CD8-positive, alpha-beta memory T cell (primary cell): Measurements from ENCODE around the gene CALML4. TPM values are rescaled to one million over a fixed set of nuclear protein-coding genes. Genes with fewer than 3 reads are reported as not detected.
A peak's percentile ranks its signal among the peaks of the same experiment; 100 is the strongest.

Experiments
- CTCF ChIA-PET: fragments of 350-600 bp; sonication (Branson Sonifier 250); formaldehyde crosslinking; loops from one replicate; lab custom pipeline; 2021; ENCODE audit warnings: antibody characterized with exemption; lab: Charles Lee
- POLR2A ChIA-PET: fragments of 350-600 bp; sonication (Branson Sonifier 250); formaldehyde crosslinking; loops from one replicate; lab custom pipeline; 2021; ENCODE audit warnings: antibody characterized with exemption; lab: Charles Lee
- DNase-seq, 5 donors: peaks; one replicate each; pipeline versions ENCODE4 v3.0.0 to v3.0.0-alpha.2; 2020 to 2022; ENCODE audit warnings: mixed read lengths in 1 of 5
- H3K27ac ChIP-seq: one replicate; pipeline ENCODE4 v1.7.0; 2013; ENCODE audit warnings: low read depth, mild to moderate bottlenecking, low read length, moderate library complexity
- H3K27me3 ChIP-seq: 2 replicates; pipeline ENCODE4 v1.7.0; 2013; ENCODE audit warnings: low read length, mild to moderate bottlenecking; ENCODE audit not compliant: insufficient read depth, poor library complexity, severe bottlenecking
- H3K36me3 ChIP-seq: 2 replicates; pipeline ENCODE4 v1.7.0; 2013; ENCODE audit warnings: mild to moderate bottlenecking, low read length, moderate library complexity; ENCODE audit not compliant: insufficient read depth
- H3K4me1 ChIP-seq: 2 replicates; pipeline ENCODE4 v1.7.0; 2013; ENCODE audit warnings: mild to moderate bottlenecking, low read length, moderate library complexity; ENCODE audit not compliant: insufficient read depth
- H3K4me3 ChIP-seq: 2 replicates; pipeline ENCODE4 v1.7.0; 2013; ENCODE audit warnings: mild to moderate bottlenecking, low read length
- H3K9me3 ChIP-seq: 2 replicates; pipeline ENCODE4 v1.7.0; 2013; ENCODE audit warnings: mild to moderate bottlenecking, low read length
- H3K27ac Mint-ChIP-seq, 8 donors: one replicate each; pipeline ENCODE4 v1.8.0; 2020 to 2021; ENCODE audit warnings: mixed read lengths in 8 of 8, mild to moderate bottlenecking in 6 of 8, inconsistent platforms in 3 of 8, moderate library complexity in 3 of 8
- H3K27me3 Mint-ChIP-seq, 2 donors: one replicate each; pipeline ENCODE4 v1.8.0; 2020 to 2021; ENCODE audit warnings: mixed read lengths in 2 of 2, mild to moderate bottlenecking in 1 of 2, moderate library complexity in 1 of 2
- H3K36me3 Mint-ChIP-seq, 3 donors: one replicate each; pipeline ENCODE4 v1.8.0; 2020 to 2021; ENCODE audit warnings: mixed read lengths in 3 of 3, inconsistent platforms in 1 of 3, mild to moderate bottlenecking in 1 of 3
- H3K4me1 Mint-ChIP-seq, 3 donors: one replicate each; pipeline ENCODE4 v1.8.0; 2020 to 2021; ENCODE audit warnings: mixed read lengths in 3 of 3, inconsistent platforms in 1 of 3, mild to moderate bottlenecking in 1 of 3
- H3K4me3 Mint-ChIP-seq, 7 donors: one replicate each; pipeline ENCODE4 v1.8.0; 2020 to 2021; ENCODE audit warnings: mixed read lengths in 7 of 7, mild to moderate bottlenecking in 6 of 7, moderate library complexity in 4 of 7, inconsistent platforms in 2 of 7
- H3K9me3 Mint-ChIP-seq, 5 donors: one replicate each; pipeline ENCODE4 v1.8.0; 2020 to 2022; ENCODE audit warnings: mixed read lengths in 5 of 5, mild to moderate bottlenecking in 3 of 5, moderate library complexity in 2 of 5, inconsistent platforms in 1 of 5
- polyA plus RNA-seq: library from polyadenylated mRNA; unstranded; fragments of 300-500 nt; fragmentation: Illumina TruSeq; gene quantifications from one replicate; pipeline ENCODE4 v1.2.3, GENCODE V29; 2021
- total RNA-seq, 2 experiments: library from RNA; stranded (reverse); gene quantifications; one replicate each; pipeline ENCODE4 v1.2.3, GENCODE V29; 2021

Gene CALML4
- total and polyA plus RNA-seq, 3 experiments from 2014 or later, result 0.40 to 6.4 (median 4.9) TPM

- POLR2A ChIA-PET, result no interaction called here
- Mint-ChIP-seq H3K27ac (peak overlapping the region in 1 of 8 donors; percentile 9), H3K36me3 (peaks cover 6 to 56% (median 15%) of the 10 kb centered on the region in 3 donors), H3K9me3 (no peaks in the 10 kb centered on the region), H3K4me1 (peaks cover 33 to 57% (median 50%) of the 10 kb centered on the region in 3 donors), H3K27me3 (no peaks in the 10 kb centered on the region), H3K4me3 (no peak overlapping the region)
- CTCF ChIA-PET, result no interaction called here
- Histone ChIP-seq H3K9me3 (no peaks in the 10 kb centered on the region), H3K4me1 (no peaks in the 10 kb centered on the region), H3K27ac (no peak overlapping the region), H3K27me3 (no peaks in the 10 kb centered on the region), H3K36me3 (no peaks in the 10 kb centered on the region), H3K4me3 (no peak overlapping the region)
- no peak for DNase-seq
Measured at GRCh38 chr15:68143129-68143528, 62.0 kb downstream of the CALML4 start.

Other genes starting within 250 kb of the CALML4 start
- 10 to 100 TPM; 25.5 to 30.2 TPM for gene PIAS1, start 151.0 kb downstream of the CALML4 start, total RNA-seq
- 127 TPM for gene PIAS1, start 151.0 kb downstream of the CALML4 start, polyA plus RNA-seq
- gene CLN6, start 24.4 kb upstream of the CALML4 start, total RNA-seq, result 10 to 100 TPM; 69.1 to 73.8 TPM
- 2.3 TPM for gene CLN6, start 24.4 kb upstream of the CALML4 start, polyA plus RNA-seq
- 10 to 100 TPM; 37.7 to 39.6 TPM for gene FEM1B, start 72.4 kb upstream of the CALML4 start, total RNA-seq
- 16.9 TPM for gene FEM1B, start 72.4 kb upstream of the CALML4 start, polyA plus RNA-seq
- gene ITGA11, start 226.8 kb upstream of the CALML4 start, total RNA-seq, result not detected
- not detected for gene ITGA11, start 226.8 kb upstream of the CALML4 start, polyA plus RNA-seq